Smooth muscle cell (in vitro differentiated cells): ENCODE results near the gene GATAD2A. TPM values are rescaled to one million over a fixed set of nuclear protein-coding genes. Genes with fewer than 3 reads are reported as not detected.

Experiments used
- DNase-seq: peaks from one replicate; lab custom pipeline; 2025; ENCODE audit not compliant: unreplicated experiment; lab: John Stamatoyannopoulos, UW
- H2AFZ ChIP-seq: fragments of 200-600 bp; sonication (generic); 2 replicates; pipeline ENCODE4 v1.6.0; 2016; ENCODE audit warnings: antibody characterized with exemption, low read depth, mild to moderate bottlenecking
- H3F3A ChIP-seq: fragments of 200-600 bp; sonication (generic); 2 replicates; pipeline ENCODE4 v1.6.0; 2017; ENCODE audit warnings: antibody characterized with exemption, low read depth
- H3K27ac ChIP-seq: fragments of 200-600 bp; sonication (generic); 2 replicates; pipeline ENCODE4 v1.5.1; 2016; ENCODE audit warnings: low read depth, mild to moderate bottlenecking
- H3K27me3 ChIP-seq: fragments of 200-600 bp; sonication (generic); 2 replicates; pipeline ENCODE4 v1.6.1; 2016; ENCODE audit warnings: low read depth, mild to moderate bottlenecking
- H3K36me3 ChIP-seq: fragments of 200-600 bp; sonication (generic); 2 replicates; pipeline ENCODE4 v1.5.1; 2016; ENCODE audit warnings: low read depth
- H3K4me1 ChIP-seq: fragments of 200-600 bp; sonication (generic); 2 replicates; pipeline ENCODE4 v1.5.1; 2016; ENCODE audit warnings: low read depth
- H3K4me2 ChIP-seq: fragments of 200-600 bp; sonication (generic); 2 replicates; pipeline ENCODE4 v1.6.0; 2016; ENCODE audit warnings: mild to moderate bottlenecking
- H3K4me3 ChIP-seq: fragments of 200-600 bp; sonication (generic); 2 replicates; pipeline ENCODE4 v1.5.1; 2016; ENCODE audit warnings: mild to moderate bottlenecking
- H3K79me2 ChIP-seq: fragments of 200-600 bp; sonication (generic); 2 replicates; pipeline ENCODE4 v1.6.0; 2016; ENCODE audit warnings: low read depth, mild to moderate bottlenecking
- H3K9ac ChIP-seq: fragments of 200-600 bp; sonication (generic); 2 replicates; pipeline ENCODE4 v1.6.0; 2016; ENCODE audit warnings: low read depth
- H3K9me3 ChIP-seq: fragments of 200-600 bp; sonication (generic); replicated peaks from 2 replicates; pipeline ENCODE4 v1.5.1; 2016; ENCODE audit warnings: low read depth
- H4K20me1 ChIP-seq: fragments of 200-600 bp; sonication (generic); 2 replicates; pipeline ENCODE4 v1.6.0; 2016; ENCODE audit warnings: low read depth
- WGBS: methylation state at CpG from one replicate; pipeline ENCODE4 v1.1.7; 2016; ENCODE audit warnings: low lambda C conversion rate; 5-methylcytosine and 5-hydroxymethylcytosine counted together
- polyA plus RNA-seq: library from polyadenylated mRNA; unstranded; fragments of >200 nt; fragmentation: Nextera tagmentation; extraction: Ambion mirVana; gene quantifications from 2 replicates; pipeline ENCODE4 v1.2.1, GENCODE V29; 2016
- total RNA-seq: library from RNA; depleted of rRNA; stranded (reverse); fragments of >200 nt; gene quantifications from 2 replicates; pipeline ENCODE4 v1.2.3, GENCODE V29; 2014
- TF ChIP-seq, protein P1 (sequence below): fragments of 200-600 bp; sonication (generic); IDR thresholded peaks from 2 replicates; pipeline ENCODE4 v1.5.1; 2017; ENCODE audit warnings: borderline replicate concordance, mild to moderate bottlenecking, antibody characterized with exemption; ENCODE audit not compliant: insufficient read depth, poor library complexity, severe bottlenecking

Gene GATAD2A
- total and polyA plus RNA-seq, 2 experiments from 2014 or later, result 26.8 to 27.0 TPM

DNA sequence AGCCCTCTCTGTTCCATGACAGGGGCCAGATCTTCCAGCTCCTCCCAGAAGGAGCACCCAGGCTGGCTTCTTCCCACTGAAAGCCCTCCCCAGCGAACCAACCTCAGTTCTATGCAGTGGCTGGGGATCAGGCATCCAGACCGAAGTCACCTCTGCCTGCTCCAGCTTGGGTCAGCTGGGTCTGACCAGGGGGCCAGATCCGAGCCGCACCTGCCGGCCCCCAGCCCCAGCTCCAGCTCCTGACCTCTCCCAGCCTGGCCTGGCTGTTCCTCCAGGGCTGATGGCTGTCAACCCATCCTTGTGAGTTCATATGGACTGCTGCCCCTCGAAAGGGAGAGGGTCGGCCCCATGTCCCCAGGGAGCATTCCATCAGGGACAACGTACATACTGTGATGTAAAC lies 101.9 kb downstream of the GATAD2A start:
- H3F3A ChIP-seq, result no peaks in the 10 kb centered on the region
- no peak overlapping the region for H2AFZ ChIP-seq
- no peak overlapping the region for H3K27ac ChIP-seq
- no peak for DNase-seq
- TF ChIP-seq, protein P1, sequence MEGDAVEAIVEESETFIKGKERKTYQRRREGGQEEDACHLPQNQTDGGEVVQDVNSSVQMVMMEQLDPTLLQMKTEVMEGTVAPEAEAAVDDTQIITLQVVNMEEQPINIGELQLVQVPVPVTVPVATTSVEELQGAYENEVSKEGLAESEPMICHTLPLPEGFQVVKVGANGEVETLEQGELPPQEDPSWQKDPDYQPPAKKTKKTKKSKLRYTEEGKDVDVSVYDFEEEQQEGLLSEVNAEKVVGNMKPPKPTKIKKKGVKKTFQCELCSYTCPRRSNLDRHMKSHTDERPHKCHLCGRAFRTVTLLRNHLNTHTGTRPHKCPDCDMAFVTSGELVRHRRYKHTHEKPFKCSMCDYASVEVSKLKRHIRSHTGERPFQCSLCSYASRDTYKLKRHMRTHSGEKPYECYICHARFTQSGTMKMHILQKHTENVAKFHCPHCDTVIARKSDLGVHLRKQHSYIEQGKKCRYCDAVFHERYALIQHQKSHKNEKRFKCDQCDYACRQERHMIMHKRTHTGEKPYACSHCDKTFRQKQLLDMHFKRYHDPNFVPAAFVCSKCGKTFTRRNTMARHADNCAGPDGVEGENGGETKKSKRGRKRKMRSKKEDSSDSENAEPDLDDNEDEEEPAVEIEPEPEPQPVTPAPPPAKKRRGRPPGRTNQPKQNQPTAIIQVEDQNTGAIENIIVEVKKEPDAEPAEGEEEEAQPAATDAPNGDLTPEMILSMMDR, result no peak
- H3K9me3 ChIP-seq, result no peaks in the 10 kb centered on the region
- H3K79me2 ChIP-seq, result no peaks in the 10 kb centered on the region
- no peak overlapping the region for H3K4me2 ChIP-seq
- H4K20me1 ChIP-seq, result no peaks in the 10 kb centered on the region
- H3K4me3 ChIP-seq, result no peak overlapping the region
- 92% methylated on average over 8 of the region's 8 CpGs for WGBS
- no peaks in the 10 kb centered on the region for H3K36me3 ChIP-seq
- H3K9ac ChIP-seq, result no peak overlapping the region
- no peaks in the 10 kb centered on the region for H3K4me1 ChIP-seq
- H3K27me3 ChIP-seq, result no peaks in the 10 kb centered on the region

DNA sequence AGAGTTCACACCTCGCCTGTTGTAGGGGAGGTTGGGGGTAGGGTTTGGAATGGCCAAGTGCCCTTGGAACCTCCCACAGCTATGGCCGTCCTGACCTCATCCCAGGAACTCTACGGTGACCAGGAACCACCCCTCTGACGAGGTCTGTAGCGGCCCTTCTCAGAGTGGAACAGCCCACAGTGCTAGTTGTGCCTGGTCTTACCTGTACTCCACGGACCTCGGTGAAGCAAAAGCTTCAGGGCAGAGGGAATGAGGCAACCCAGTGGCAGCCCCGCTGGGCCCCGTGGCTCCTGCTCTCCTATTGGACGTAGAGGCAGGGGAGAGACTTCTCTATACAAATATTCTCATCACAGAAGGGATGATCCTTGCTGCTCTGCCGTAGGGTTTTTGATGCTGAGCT lies 102.7 kb downstream of the GATAD2A start:
- Histone ChIP-seq H3K27me3 (no peaks in the 10 kb centered on the region), H3K4me3 (no peak overlapping the region), H3K4me1 (no peaks in the 10 kb centered on the region), H3K9ac (no peak overlapping the region), H3K9me3 (no peaks in the 10 kb centered on the region), H3F3A (no peaks in the 10 kb centered on the region), H3K79me2 (no peaks in the 10 kb centered on the region), H2AFZ (no peak overlapping the region), H3K4me2 (no peak overlapping the region), H4K20me1 (no peaks in the 10 kb centered on the region), H3K27ac (no peak overlapping the region), H3K36me3 (no peaks in the 10 kb centered on the region)
- 93% methylated on average over 11 of the region's 11 CpGs for WGBS
- DNase-seq, result no peak
- TF ChIP-seq, protein P1, result no peak

DNA sequence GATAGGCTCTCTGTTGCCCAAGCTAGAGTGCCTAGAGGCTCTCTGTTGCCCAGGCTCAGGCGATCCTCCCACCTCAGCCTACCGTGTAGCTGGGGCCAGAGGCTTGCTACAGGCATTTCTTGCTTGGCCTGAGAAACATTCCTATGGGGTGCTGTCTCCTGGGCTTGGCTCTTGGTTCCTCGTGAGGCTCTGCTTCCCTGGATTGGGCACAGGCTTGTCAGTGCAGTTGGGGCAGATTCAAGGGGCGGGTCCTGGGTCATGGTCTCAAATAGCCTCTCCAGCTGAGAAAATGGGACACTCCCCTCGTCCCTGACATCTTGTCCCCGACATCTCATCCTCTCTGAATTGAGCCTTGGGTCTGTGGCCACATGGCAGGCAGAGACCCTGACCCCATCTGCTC lies 105.0 kb downstream of the GATAD2A start:
- 57% methylated on average over 6 of the region's 6 CpGs for WGBS
- Histone ChIP-seq H3K27me3 (no peaks in the 10 kb centered on the region), H3K4me2 (no peak overlapping the region), H3K4me3 (no peak overlapping the region), H3F3A (no peaks in the 10 kb centered on the region), H3K9me3 (no peaks in the 10 kb centered on the region), H3K36me3 (no peaks in the 10 kb centered on the region), H3K79me2 (no peaks in the 10 kb centered on the region), H3K27ac (no peak overlapping the region), H3K9ac (no peak overlapping the region), H4K20me1 (no peaks in the 10 kb centered on the region), H3K4me1 (no peaks in the 10 kb centered on the region), H2AFZ (no peak overlapping the region)
- TF ChIP-seq, protein P1, result no peak
- DNase-seq, result no peak

DNA sequence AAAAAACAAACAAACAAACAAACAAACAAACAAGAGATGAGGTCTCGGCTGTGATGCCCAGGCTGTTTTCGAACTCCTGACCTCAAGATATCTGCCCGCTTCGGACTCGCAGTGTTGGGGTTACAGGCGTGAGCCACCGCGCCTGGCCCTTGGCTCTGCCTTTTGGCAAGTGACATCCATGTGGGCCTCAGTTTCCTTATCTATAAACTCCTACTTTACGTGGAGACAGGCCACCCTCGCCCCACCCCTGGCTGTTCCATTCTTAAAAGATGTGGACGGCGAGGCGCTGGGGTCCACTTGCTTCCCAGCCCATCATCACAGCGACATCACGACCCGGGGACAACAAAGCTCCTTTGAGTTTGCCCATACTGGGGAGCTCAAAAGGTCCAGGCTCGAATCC lies 108.2 kb downstream of the GATAD2A start:
- H3K36me3 ChIP-seq, result no peaks in the 10 kb centered on the region
- no peak overlapping the region for H2AFZ ChIP-seq
- peaks cover 9% of the 10 kb centered on the region for H3K4me1 ChIP-seq
- no peak for DNase-seq
- no peak overlapping the region for H3K4me3 ChIP-seq
- H3K9ac ChIP-seq, result no peak overlapping the region
- H3K79me2 ChIP-seq, result peaks cover 26% of the 10 kb centered on the region
- H3K9me3 ChIP-seq, result no peaks in the 10 kb centered on the region
- 96% methylated on average over 17 of the region's 17 CpGs for WGBS
- H3F3A ChIP-seq, result no peaks in the 10 kb centered on the region
- H4K20me1 ChIP-seq, result peaks cover 6% of the 10 kb centered on the region
- H3K4me2 ChIP-seq, result no peak overlapping the region
- no peaks in the 10 kb centered on the region for H3K27me3 ChIP-seq
- TF ChIP-seq, protein P1, result no peak
- H3K27ac ChIP-seq, result no peak overlapping the region
